Measurements from ENCODE around the gene LYPLA2.

LYPLA2 gene

DNA sequence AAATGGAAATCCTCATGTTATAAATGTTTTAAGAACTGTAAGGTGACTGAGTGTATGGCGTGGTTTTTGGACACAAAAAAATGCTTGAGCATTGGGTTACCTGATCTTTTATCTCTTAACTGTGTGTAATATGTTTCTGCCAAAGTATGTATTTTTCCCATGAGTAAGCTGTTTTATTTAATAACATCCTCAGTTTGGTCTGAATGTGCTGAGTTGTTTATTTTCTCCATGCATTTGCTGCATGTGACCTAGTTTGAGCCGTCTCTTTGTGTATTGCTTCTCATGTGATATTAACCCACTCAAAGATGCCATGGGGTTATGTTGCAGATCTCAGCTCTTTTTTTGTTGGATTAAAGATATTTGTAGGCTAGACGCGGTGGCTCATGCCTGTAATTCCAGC, 6.1 kb upstream of the LYPLA2 start:
- peak overlapping the region; percentile 29; the same call in 1 of the 2 replicates for H3K4me2 ChIP-seq
- no peak overlapping the region for H3K9ac ChIP-seq
- no peaks in the 10 kb centered on the region for H3K27me3 ChIP-seq (ENCODE audit: insufficient read depth, low read depth)
- no peak overlapping the region for H2AFZ ChIP-seq (ENCODE audit: low read depth)
- no peak overlapping the region; the same call in 1 of the 2 replicates for H3K27ac ChIP-seq
- 0 out of 2 replicates have a peak, but pooled peaks cover 7% of the 10 kb centered on the region for H3K36me3 ChIP-seq (ENCODE audit: insufficient read depth)
- H3K4me3 ChIP-seq (IDR thresholded peaks at IDR 0.05; ENCODE audit: insufficient read depth, low read depth, low read length): no peak overlapping the region
- H4K20me1 ChIP-seq (ENCODE audit: insufficient read depth): no peaks in the 10 kb centered on the region
- TF ChIP-seq, protein P1, sequence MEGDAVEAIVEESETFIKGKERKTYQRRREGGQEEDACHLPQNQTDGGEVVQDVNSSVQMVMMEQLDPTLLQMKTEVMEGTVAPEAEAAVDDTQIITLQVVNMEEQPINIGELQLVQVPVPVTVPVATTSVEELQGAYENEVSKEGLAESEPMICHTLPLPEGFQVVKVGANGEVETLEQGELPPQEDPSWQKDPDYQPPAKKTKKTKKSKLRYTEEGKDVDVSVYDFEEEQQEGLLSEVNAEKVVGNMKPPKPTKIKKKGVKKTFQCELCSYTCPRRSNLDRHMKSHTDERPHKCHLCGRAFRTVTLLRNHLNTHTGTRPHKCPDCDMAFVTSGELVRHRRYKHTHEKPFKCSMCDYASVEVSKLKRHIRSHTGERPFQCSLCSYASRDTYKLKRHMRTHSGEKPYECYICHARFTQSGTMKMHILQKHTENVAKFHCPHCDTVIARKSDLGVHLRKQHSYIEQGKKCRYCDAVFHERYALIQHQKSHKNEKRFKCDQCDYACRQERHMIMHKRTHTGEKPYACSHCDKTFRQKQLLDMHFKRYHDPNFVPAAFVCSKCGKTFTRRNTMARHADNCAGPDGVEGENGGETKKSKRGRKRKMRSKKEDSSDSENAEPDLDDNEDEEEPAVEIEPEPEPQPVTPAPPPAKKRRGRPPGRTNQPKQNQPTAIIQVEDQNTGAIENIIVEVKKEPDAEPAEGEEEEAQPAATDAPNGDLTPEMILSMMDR (conservative IDR thresholded peaks at IDR 0.05; ENCODE audit: low read depth, low read length): no peak
- H3K79me2 ChIP-seq (ENCODE audit: insufficient read depth, low read depth): peaks cover 11% of the 10 kb centered on the region; the same call in 1 of the 2 replicates
- peaks cover 24% of the 10 kb centered on the region for H3K4me1 ChIP-seq (ENCODE audit: low read depth, poor library complexity, severe bottlenecking)

DNA sequence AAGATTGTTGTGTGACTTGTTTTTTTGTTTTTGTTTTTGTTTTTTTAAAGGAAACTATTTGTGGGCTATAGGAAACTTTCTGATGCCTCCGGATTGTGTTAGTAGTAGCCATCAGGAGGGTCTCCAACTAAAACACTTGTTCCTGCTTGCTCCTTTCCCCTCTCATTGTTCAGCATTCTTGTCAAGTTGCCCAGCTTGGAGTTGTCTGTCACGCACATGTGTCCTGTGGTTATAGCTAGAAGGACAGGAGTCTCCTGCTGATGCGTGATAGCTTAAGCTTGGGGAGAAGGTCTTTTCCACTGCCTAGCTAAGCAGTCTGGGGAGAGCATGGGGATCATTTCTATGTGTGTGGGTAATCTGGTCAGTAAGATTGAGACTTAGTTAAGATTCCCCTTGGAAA, 3.2 kb upstream of the LYPLA2 start:
- TF ChIP-seq, protein P1 (conservative IDR thresholded peaks at IDR 0.05; ENCODE audit: low read depth, low read length): no peak
- H3K27me3 ChIP-seq (ENCODE audit: insufficient read depth, low read depth): no peaks in the 10 kb centered on the region
- no peak overlapping the region for H3K9ac ChIP-seq
- H3K79me2 ChIP-seq (ENCODE audit: insufficient read depth, low read depth): peaks cover 22% of the 10 kb centered on the region; the same call in 1 of the 2 replicates
- H3K27ac ChIP-seq: no peak overlapping the region
- no peak overlapping the region for H3K4me3 ChIP-seq (IDR thresholded peaks at IDR 0.05; ENCODE audit: insufficient read depth, low read depth, low read length)
- peaks cover 28% of the 10 kb centered on the region for H3K4me1 ChIP-seq (ENCODE audit: low read depth, poor library complexity, severe bottlenecking)
- 0 out of 2 replicates have a peak, but pooled peaks cover 7% of the 10 kb centered on the region for H3K36me3 ChIP-seq (ENCODE audit: insufficient read depth)
- no peaks in the 10 kb centered on the region for H4K20me1 ChIP-seq (ENCODE audit: insufficient read depth)
- H3K4me2 ChIP-seq: no peak overlapping the region
- H2AFZ ChIP-seq (ENCODE audit: low read depth): no peak overlapping the region

DNA sequence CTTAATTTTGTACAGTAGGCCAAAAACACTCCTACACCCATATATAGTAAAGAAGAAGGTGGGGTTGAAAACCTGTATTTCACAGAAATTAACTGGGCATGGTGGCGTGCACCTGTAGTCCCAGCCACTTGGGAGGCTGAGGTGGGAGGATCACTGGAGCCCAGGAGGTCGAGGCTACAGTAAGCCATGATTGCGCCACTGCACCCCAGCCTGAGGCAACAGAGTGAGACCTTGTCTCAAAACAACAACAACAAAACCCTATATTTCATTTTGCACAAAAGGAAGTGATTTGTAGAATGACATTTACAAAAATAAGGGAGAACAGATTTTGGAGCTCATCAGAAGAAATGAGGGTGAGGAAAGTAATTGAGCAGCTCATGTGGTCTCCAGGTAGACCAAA, 2.2 kb upstream of the LYPLA2 start:
- Histone ChIP-seq H3K27ac (no peak overlapping the region; the same call in 1 of the 2 replicates), H3K27me3 (ENCODE audit: insufficient read depth, low read depth) (no peaks in the 10 kb centered on the region), H2AFZ (ENCODE audit: low read depth) (no peak overlapping the region), H3K9ac (no peak overlapping the region), H3K79me2 (ENCODE audit: insufficient read depth, low read depth) (peaks cover 23% of the 10 kb centered on the region; the same call in 1 of the 2 replicates), H3K4me3 (IDR thresholded peaks at IDR 0.05; ENCODE audit: insufficient read depth, low read depth, low read length) (no peak overlapping the region), H3K4me1 (ENCODE audit: low read depth, poor library complexity, severe bottlenecking) (peaks cover 28% of the 10 kb centered on the region), H4K20me1 (ENCODE audit: insufficient read depth) (no peaks in the 10 kb centered on the region), H3K4me2 (no peak overlapping the region), H3K36me3 (ENCODE audit: insufficient read depth) (0 out of 2 replicates have a peak, but pooled peaks cover 7% of the 10 kb centered on the region)
- TF ChIP-seq, protein P1 (conservative IDR thresholded peaks at IDR 0.05; ENCODE audit: low read depth, low read length): no peak

DNA sequence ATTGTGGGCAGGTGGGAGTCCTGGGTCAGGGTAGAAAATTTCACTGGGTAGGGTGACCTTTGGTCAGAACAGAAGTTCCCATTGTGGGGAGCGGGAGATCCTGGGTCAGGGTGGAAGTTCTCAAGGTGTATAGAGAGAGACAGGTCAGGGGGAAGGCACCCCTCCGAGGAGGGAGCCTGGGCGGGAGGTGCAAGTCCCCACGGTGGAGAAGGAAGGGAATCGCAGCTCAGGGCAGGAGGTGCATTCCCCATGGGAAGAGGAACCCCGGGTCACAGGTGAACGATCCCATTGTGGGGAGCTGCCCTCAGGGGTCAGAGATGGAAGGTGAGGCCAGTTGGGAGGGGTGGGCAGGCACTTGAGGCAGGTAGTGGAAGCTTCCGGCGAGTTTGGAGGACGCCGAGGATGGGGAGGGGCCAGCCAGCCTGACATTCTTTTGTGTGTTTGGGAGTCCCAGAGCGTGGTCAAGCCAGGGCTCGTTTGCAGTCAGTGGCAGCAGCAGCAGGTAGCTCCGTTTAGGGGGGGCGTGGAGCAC, 637 bp downstream of the LYPLA2 start:
- peaks cover 20% of the 10 kb centered on the region; the same call in 1 of the 2 replicates for H3K79me2 ChIP-seq (ENCODE audit: insufficient read depth, low read depth)
- peak overlapping the region; percentile 59 for H3K9ac ChIP-seq
- peak overlapping the region; percentile 38 for H3K4me3 ChIP-seq (IDR thresholded peaks at IDR 0.05; ENCODE audit: insufficient read depth, low read depth, low read length)
- H3K4me1 ChIP-seq (ENCODE audit: low read depth, poor library complexity, severe bottlenecking): peaks cover 14% of the 10 kb centered on the region
- H3K27ac ChIP-seq: no peak overlapping the region
- no peaks in the 10 kb centered on the region for H3K27me3 ChIP-seq (ENCODE audit: insufficient read depth, low read depth)
- TF ChIP-seq, protein P1 (conservative IDR thresholded peaks at IDR 0.05; ENCODE audit: low read depth, low read length): no peak
- H3K36me3 ChIP-seq (ENCODE audit: insufficient read depth): no peaks in the 10 kb centered on the region
- H4K20me1 ChIP-seq (ENCODE audit: insufficient read depth): no peaks in the 10 kb centered on the region
- H3K4me2 ChIP-seq: peak overlapping the region; percentile 49
- H2AFZ ChIP-seq (ENCODE audit: low read depth): peak overlapping the region; percentile 59; the same call in 1 of the 2 replicates

All from KMS-11 (cell line).